Activated naive CD8-positive, alpha-beta T cell treated with anti-CD3 and anti-CD28 coated beads, Interleukin-2, amount 10 ng/mL, durations not matched to agents 7 days and 5 days (primary cell): ENCODE data around the gene RASSF8. TPM values are rescaled to one million over a fixed set of nuclear protein-coding genes. Genes with fewer than 3 reads are reported as not detected.

Source experiments
- ATAC-seq: fragments of 150-1000 bp; cut with Tn5 transposase; one replicate; pipeline ENCODE4 v1.10.0; 2021; ENCODE audit warnings: low read depth, moderate library complexity
- POLR2A ChIA-PET: fragments of 350-600 bp; sonication (Branson Sonifier 250); formaldehyde crosslinking; loops from one replicate; lab custom pipeline; 2021; ENCODE audit warnings: antibody characterized with exemption; lab: Charles Lee
- DNase-seq: peaks from one replicate; pipeline ENCODE4 v3.0.0; 2021
- H3K27ac Mint-ChIP-seq: one replicate; pipeline ENCODE4 v1.8.0; 2022; ENCODE audit warnings: mild to moderate bottlenecking, mixed read lengths
- H3K27me3 Mint-ChIP-seq: one replicate; pipeline ENCODE4 v1.8.0; 2022; ENCODE audit warnings: mild to moderate bottlenecking, moderate library complexity, mixed read lengths
- H3K36me3 Mint-ChIP-seq: one replicate; pipeline ENCODE4 v1.8.0; 2021; ENCODE audit warnings: mild to moderate bottlenecking, mixed read lengths
- H3K4me1 Mint-ChIP-seq: one replicate; pipeline ENCODE4 v1.8.0; 2021; ENCODE audit warnings: mixed read lengths
- H3K4me3 Mint-ChIP-seq: one replicate; pipeline ENCODE4 v1.8.0; 2022; ENCODE audit warnings: mild to moderate bottlenecking, moderate library complexity, mixed read lengths
- H3K9me3 Mint-ChIP-seq: one replicate; pipeline ENCODE4 v1.8.0; 2021; ENCODE audit warnings: mixed read lengths
- total RNA-seq, 2 experiments: library from RNA; stranded (reverse); gene quantifications; one replicate each; pipeline ENCODE4 v1.2.3, GENCODE V29; 2021

The RASSF8 gene
- total RNA-seq, 2 experiments from 2014 or later: 0.33 to 0.91 TPM

GRCh38 chr12:25990495-25990894 is 32.0 kb downstream of the RASSF8 start:
- no peak overlapping the region for H3K4me3 Mint-ChIP-seq
- no peaks in the 10 kb centered on the region for H3K36me3 Mint-ChIP-seq
- ATAC-seq (no peak), DNase-seq (no peak)
- H3K27ac Mint-ChIP-seq: no peak overlapping the region
- H3K27me3 Mint-ChIP-seq: peaks cover 15% of the 10 kb centered on the region
- no peaks in the 10 kb centered on the region for H3K4me1 Mint-ChIP-seq
- POLR2A ChIA-PET: no interaction called here
- H3K9me3 Mint-ChIP-seq: no peaks in the 10 kb centered on the region

- no peaks in the 10 kb centered on the region for H3K9me3 Mint-ChIP-seq
Observed at GRCh38 chr12:25992026-25992782, 33.7 kb downstream of the RASSF8 start.

GRCh38 chr12:25993901-25994651 is 35.6 kb downstream of the RASSF8 start:
- ATAC-seq: no peak
- Mint-ChIP-seq H3K27me3 (peaks cover 17% of the 10 kb centered on the region), H3K36me3 (no peaks in the 10 kb centered on the region), H3K4me1 (no peaks in the 10 kb centered on the region), H3K27ac (no peak overlapping the region), H3K9me3 (no peaks in the 10 kb centered on the region), H3K4me3 (no peak overlapping the region)
- POLR2A ChIA-PET: no interaction called here
- DNase-seq: no peak

More at GRCh38 chr12:25992026-25992782, 33.7 kb downstream of the RASSF8 start:
- peaks cover 19% of the 10 kb centered on the region for H3K27me3 Mint-ChIP-seq
- DNase-seq: no peak
- no peak overlapping the region for H3K4me3 Mint-ChIP-seq
- H3K4me1 Mint-ChIP-seq: no peaks in the 10 kb centered on the region
- no peak overlapping the region for H3K27ac Mint-ChIP-seq
- POLR2A ChIA-PET: no interaction called here
- ATAC-seq: no peak
- no peaks in the 10 kb centered on the region for H3K36me3 Mint-ChIP-seq

GRCh38 chr12:25994901-25995625 is 36.6 kb downstream of the RASSF8 start:
- no peaks in the 10 kb centered on the region for H3K9me3 Mint-ChIP-seq
- ATAC-seq (no peak), DNase-seq (no peak)
- H3K4me3 Mint-ChIP-seq: no peak overlapping the region
- peaks cover 17% of the 10 kb centered on the region for H3K27me3 Mint-ChIP-seq
- H3K4me1 Mint-ChIP-seq: no peaks in the 10 kb centered on the region
- POLR2A ChIA-PET: no interaction called here
- H3K36me3 Mint-ChIP-seq: no peaks in the 10 kb centered on the region
- no peak overlapping the region for H3K27ac Mint-ChIP-seq

- H3K9me3 Mint-ChIP-seq: no peaks in the 10 kb centered on the region
- no peaks in the 10 kb centered on the region for H3K36me3 Mint-ChIP-seq
- DNase-seq (no peak), ATAC-seq (no peak)
- H3K27ac Mint-ChIP-seq: no peak overlapping the region
- H3K4me1 Mint-ChIP-seq: no peaks in the 10 kb centered on the region
- H3K27me3 Mint-ChIP-seq: peaks cover 17% of the 10 kb centered on the region
- POLR2A ChIA-PET: no interaction called here
- H3K4me3 Mint-ChIP-seq: no peak overlapping the region
Observed at GRCh38 chr12:25995906-25996305, 37.4 kb downstream of the RASSF8 start.

GRCh38 chr12:25996677-25997076 is 38.2 kb downstream of the RASSF8 start:
- Mint-ChIP-seq H3K27ac (no peak overlapping the region), H3K4me3 (no peak overlapping the region), H3K9me3 (no peaks in the 10 kb centered on the region), H3K4me1 (no peaks in the 10 kb centered on the region), H3K27me3 (peaks cover 17% of the 10 kb centered on the region), H3K36me3 (no peaks in the 10 kb centered on the region)
- POLR2A ChIA-PET: no interaction called here
- ATAC-seq: no peak
- no peak for DNase-seq

- no peak overlapping the region for H3K27ac Mint-ChIP-seq
- peaks cover 17% of the 10 kb centered on the region for H3K27me3 Mint-ChIP-seq
- ATAC-seq: no peak
- no peaks in the 10 kb centered on the region for H3K4me1 Mint-ChIP-seq
- POLR2A ChIA-PET: no interaction called here
- H3K36me3 Mint-ChIP-seq: no peaks in the 10 kb centered on the region
- H3K9me3 Mint-ChIP-seq: no peaks in the 10 kb centered on the region
- no peak for DNase-seq
- H3K4me3 Mint-ChIP-seq: no peak overlapping the region
Observed at GRCh38 chr12:25997201-25997963, 38.9 kb downstream of the RASSF8 start.

- H3K4me3 Mint-ChIP-seq: no peak overlapping the region
- ATAC-seq (no peak), DNase-seq (no peak)
- no peaks in the 10 kb centered on the region for H3K36me3 Mint-ChIP-seq
- POLR2A ChIA-PET: interaction anchor here (0.6 kb wide), 1 partner anchor 31 kb away, joined by 5 read pairs; no protein-coding TSS in a partner anchor
- peaks cover 5% of the 10 kb centered on the region for H3K9me3 Mint-ChIP-seq
- H3K27me3 Mint-ChIP-seq: peaks cover 8% of the 10 kb centered on the region
- H3K4me1 Mint-ChIP-seq: no peaks in the 10 kb centered on the region
- no peak overlapping the region for H3K27ac Mint-ChIP-seq
Observed at GRCh38 chr12:26000898-26001297, 42.4 kb downstream of the RASSF8 start.

GRCh38 chr12:26001530-26001929 is 43.0 kb downstream of the RASSF8 start:
- ATAC-seq (no peak), DNase-seq (no peak)
- Mint-ChIP-seq H3K27me3 (peaks cover 8% of the 10 kb centered on the region), H3K27ac (no peak overlapping the region), H3K4me1 (no peaks in the 10 kb centered on the region), H3K36me3 (no peaks in the 10 kb centered on the region), H3K9me3 (peaks cover 5% of the 10 kb centered on the region), H3K4me3 (no peak overlapping the region)
- POLR2A ChIA-PET: no interaction called here

GRCh38 chr12:26003065-26003464 is 44.6 kb downstream of the RASSF8 start:
- no peak for ATAC-seq
- Mint-ChIP-seq H3K36me3 (no peaks in the 10 kb centered on the region), H3K4me3 (no peak overlapping the region), H3K9me3 (peaks cover 5% of the 10 kb centered on the region), H3K4me1 (no peaks in the 10 kb centered on the region), H3K27me3 (peaks cover 2% of the 10 kb centered on the region), H3K27ac (no peak overlapping the region)
- POLR2A ChIA-PET: no interaction called here
- no peak for DNase-seq

- H3K4me1 Mint-ChIP-seq: peaks cover 2% of the 10 kb centered on the region
Observed at GRCh38 chr12:26007566-26007965, 49.1 kb downstream of the RASSF8 start.

GRCh38 chr12:26009593-26009992 is 51.1 kb downstream of the RASSF8 start:
- H3K36me3 Mint-ChIP-seq: no peaks in the 10 kb centered on the region
- peaks cover 2% of the 10 kb centered on the region for H3K4me1 Mint-ChIP-seq
- no peaks in the 10 kb centered on the region for H3K9me3 Mint-ChIP-seq
- H3K27ac Mint-ChIP-seq: no peak overlapping the region
- POLR2A ChIA-PET: no interaction called here
- DNase-seq (no peak), ATAC-seq (no peak)
- H3K27me3 Mint-ChIP-seq: no peaks in the 10 kb centered on the region
- no peak overlapping the region for H3K4me3 Mint-ChIP-seq

More at GRCh38 chr12:26007566-26007965, 49.1 kb downstream of the RASSF8 start:
- H3K36me3 Mint-ChIP-seq: no peaks in the 10 kb centered on the region
- POLR2A ChIA-PET: no interaction called here
- no peak overlapping the region for H3K4me3 Mint-ChIP-seq
- peaks cover 5% of the 10 kb centered on the region for H3K9me3 Mint-ChIP-seq
- no peaks in the 10 kb centered on the region for H3K27me3 Mint-ChIP-seq
- no peak for DNase-seq
- no peak for ATAC-seq
- H3K27ac Mint-ChIP-seq: peak overlapping the region; percentile 24

GRCh38 chr12:26010293-26010821 is 51.9 kb downstream of the RASSF8 start:
- DNase-seq (no peak), ATAC-seq (no peak)
- no peaks in the 10 kb centered on the region for H3K9me3 Mint-ChIP-seq
- H3K4me3 Mint-ChIP-seq: no peak overlapping the region
- H3K27me3 Mint-ChIP-seq: no peaks in the 10 kb centered on the region
- peaks cover 2% of the 10 kb centered on the region for H3K4me1 Mint-ChIP-seq
- no peak overlapping the region for H3K27ac Mint-ChIP-seq
- POLR2A ChIA-PET: no interaction called here
- no peaks in the 10 kb centered on the region for H3K36me3 Mint-ChIP-seq
